Hematopoietic multipotent progenitor cell treated with erythropoietin and hydrocortisone succinate and interleukin-3 and kit ligand, for 17 days (in vitro differentiated cells): ENCODE measurements around the gene ATL2.

Source experiments
- DNase-seq: peaks from one replicate; pipeline ENCODE4 v3.0.0-alpha.2; 2015; ENCODE audit warnings: low spot score

ATL2 gene

DNA sequence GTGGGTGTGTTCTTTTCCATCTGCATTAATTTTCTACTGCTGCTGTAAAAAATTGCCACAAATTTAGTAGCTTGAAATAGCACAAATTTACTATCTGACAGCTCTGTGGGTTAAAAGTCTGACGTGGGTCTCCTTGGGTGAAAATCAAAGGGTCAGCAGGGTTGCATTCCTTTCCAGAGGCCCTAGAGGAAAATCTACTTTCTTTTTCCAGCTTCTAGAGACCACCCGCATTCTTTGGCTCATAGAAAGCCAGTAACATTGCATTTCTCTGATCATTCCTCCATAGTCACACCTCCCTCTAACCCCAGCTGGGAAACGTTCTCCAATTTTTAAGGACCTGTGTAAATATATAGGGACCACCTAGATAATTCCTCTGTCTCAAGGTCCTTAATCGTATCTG, 128.8 kb downstream of the ATL2 start:
- no peak for DNase-seq

DNA sequence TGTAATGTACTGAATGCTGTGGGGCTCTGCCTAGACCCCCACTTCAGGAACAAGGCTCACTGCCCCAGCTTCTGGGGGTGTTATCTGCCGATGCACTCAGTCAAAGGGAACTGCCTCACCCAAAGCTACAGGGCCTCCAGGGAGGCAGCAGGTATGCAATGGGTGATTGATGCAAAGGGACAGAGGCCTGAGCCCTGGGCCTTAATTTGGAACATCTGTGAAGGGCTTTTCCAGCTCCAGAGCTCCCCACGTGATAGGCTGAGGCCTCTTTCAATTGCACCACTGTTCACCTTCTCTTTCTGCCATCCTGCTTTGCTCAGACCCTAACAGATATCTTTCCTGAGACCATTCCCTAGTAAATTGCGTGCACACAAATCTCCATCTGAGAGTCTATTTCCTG, 131.0 kb downstream of the ATL2 start:
- DNase-seq, result no peak

DNA sequence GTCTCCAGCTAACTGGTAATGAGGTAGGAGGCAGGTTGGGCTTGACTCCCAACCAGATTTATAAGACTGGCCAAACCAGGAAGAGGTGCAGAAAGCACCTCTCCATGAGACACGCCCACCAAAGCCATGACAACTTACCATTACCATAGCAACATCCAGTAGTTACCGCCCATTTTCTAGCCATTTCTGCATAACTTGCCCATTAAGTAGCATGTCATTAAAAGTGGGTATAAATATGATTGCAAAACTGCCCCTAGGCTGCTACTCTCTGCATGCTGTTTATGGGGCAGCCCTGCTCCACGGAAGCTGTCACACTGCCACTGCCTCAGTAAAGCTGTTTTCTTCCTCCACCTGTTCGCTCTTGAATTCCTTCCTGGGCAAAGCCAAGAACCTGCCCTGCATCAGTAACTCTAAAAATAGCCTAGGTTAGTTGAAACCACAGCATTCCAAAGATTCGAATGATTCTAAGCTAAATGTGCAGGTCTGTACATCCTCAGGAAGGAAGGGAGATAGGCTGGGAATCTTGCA, 131.9 kb downstream of the ATL2 start:
- no peak for DNase-seq

DNA sequence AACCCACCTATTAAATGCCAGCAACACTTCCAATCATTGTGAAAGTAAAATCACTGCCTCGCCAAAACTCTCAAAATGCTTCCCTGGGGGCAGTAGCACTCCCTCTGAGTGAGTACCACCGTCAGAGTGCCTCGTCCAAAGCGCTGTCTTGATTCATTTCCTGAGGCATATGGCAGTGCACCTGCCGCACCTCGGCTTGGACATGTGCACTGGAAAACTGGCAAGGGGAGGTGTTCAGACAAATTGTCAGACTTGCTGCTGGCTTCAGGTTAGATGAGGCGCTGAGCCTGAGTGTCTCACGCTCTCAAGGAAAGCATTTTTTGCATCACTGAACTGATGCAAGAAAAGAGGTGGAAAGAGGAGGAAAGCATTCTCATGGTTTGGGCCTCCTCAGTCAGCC, 132.8 kb downstream of the ATL2 start:
- DNase-seq, result no peak
